Fibroblast of skin of left quadriceps (primary cell): ENCODE results near the gene ABCA7.

ENCODE experiments used
- DNase-seq, 2 experiments: peaks; one replicate each; pipeline ENCODE4 v3.0.0-alpha.2; 2013; ENCODE audit warnings: low read depth in 2 of 2

The ABCA7 gene

GRCh38 chr19:1057176-1057855, 17.4 kb downstream of the ABCA7 start:
- DNase-seq, result peak; percentile 39 to 52

GRCh38 chr19:1058112-1058511, 18.2 kb downstream of the ABCA7 start:
- no peak for DNase-seq

- DNase-seq, result no peak
These were observed 20.8 kb downstream of the ABCA7 start for GRCh38 chr19:1060689-1061088.

GRCh38 chr19:1061987-1062386, 22.1 kb downstream of the ABCA7 start:
- no peak for DNase-seq

GRCh38 chr19:1062387-1063029, 22.6 kb downstream of the ABCA7 start:
- DNase-seq, result no peak

- DNase-seq, result no peak
These were observed 23.4 kb downstream of the ABCA7 start for GRCh38 chr19:1063030-1063908.

- no peak for DNase-seq
These were observed 24.2 kb downstream of the ABCA7 start for GRCh38 chr19:1063909-1064660.

- no peak for DNase-seq
These were observed 25.0 kb downstream of the ABCA7 start for GRCh38 chr19:1064661-1065605.

GRCh38 chr19:1065606-1066109, 25.8 kb downstream of the ABCA7 start:
- no peak for DNase-seq

- no peak for DNase-seq
These were observed 26.4 kb downstream of the ABCA7 start for GRCh38 chr19:1066251-1066747.

GRCh38 chr19:1066748-1067340, 26.9 kb downstream of the ABCA7 start, which contains the start of gene ARHGAP45:
Gene ARHGAP45, plus strand, starts transcription at chr19:1067167. Its CDS starts 239 bp downstream, at chr19:1067406.
- no peak for DNase-seq

GRCh38 chr19:1067341-1067957, 27.5 kb downstream of the ABCA7 start:
- DNase-seq, result no peak

GRCh38 chr19:1068009-1069001, 28.4 kb downstream of the ABCA7 start:
- no peak for DNase-seq

- no peak for DNase-seq
These were observed 29.3 kb downstream of the ABCA7 start for GRCh38 chr19:1069009-1069779.

- no peak for DNase-seq
These were observed 30.6 kb downstream of the ABCA7 start for GRCh38 chr19:1070576-1070930.

GRCh38 chr19:1070931-1071791, 31.3 kb downstream of the ABCA7 start:
- DNase-seq, result no peak
